Adrenal gland (tissue), 5 donors: ENCODE measurements around the gene ZSWIM5.

Experiments
- CTCF ChIP-seq, 6 experiments: fragments of 450-650 bp in 4 of 6; fragments of 200-600 bp in 2 of 6; sonication (generic) in 1 of 6; IDR thresholded peaks; 1 replicate in 5 of 6; 2 replicates in 1 of 6; pipeline versions ENCODE4 v1.5.1 to v1.8.0; 2016 to 2021; ENCODE audit warnings: antibody characterized with exemption in 6 of 6, mild to moderate bottlenecking in 2 of 6, moderate library complexity in 1 of 6
- POLR2A ChIP-seq, 2 donors: fragments of 450-650 bp; IDR thresholded peaks; one replicate each; pipeline ENCODE4 v1.6.1; 2017; ENCODE audit warnings: antibody characterized with exemption in 2 of 2, mild to moderate bottlenecking in 2 of 2, moderate library complexity in 1 of 2
- donor health status: DM: no; HTN: no; CAD: no.

DNA sequence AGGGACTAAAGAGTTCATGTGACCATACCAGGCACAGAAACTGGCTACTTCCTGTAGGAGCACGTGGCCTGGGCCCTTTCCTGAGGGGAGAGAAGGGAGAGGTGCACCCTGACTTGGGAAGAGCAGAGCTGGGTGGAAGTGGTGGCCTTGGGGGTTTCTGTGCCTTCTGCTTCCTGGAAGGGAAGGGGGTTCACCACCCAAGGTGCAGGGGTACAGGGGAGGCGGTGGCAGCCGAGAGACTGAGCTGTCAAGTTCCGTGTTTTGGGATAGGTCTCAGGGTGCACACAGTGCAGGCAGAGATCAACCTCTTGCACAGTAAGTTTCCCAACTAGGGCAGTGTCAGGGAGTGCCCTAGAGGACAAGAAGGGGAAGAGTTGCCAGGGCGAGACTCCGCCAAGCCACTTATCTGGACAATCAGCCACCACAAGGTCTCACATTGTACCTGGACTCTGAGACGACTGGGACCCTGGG lies 205.4 kb downstream of the ZSWIM5 start:
- TF ChIP-seq CTCF (IDR thresholded peaks at IDR 0.05) (peak in 5 of 6 experiments; percentile 26 to 42 (median 32)), POLR2A (IDR thresholded peaks at IDR 0.05) (no peak)
